ENCODE results near the gene AQP5.
"Not testable (repeated sequence)": the region's sequence is repeated elsewhere in the genome, so short reads cannot be mapped to it uniquely, and the experiment has no call there.

Gene AQP5

GRCh38 chr12:49984476-49985359 is 23.0 kb downstream of the AQP5 start:
- DNase-seq (ENCODE audit: low read depth) = no peak
- TF ChIP-seq CTCF (IDR thresholded peaks at IDR 0.05; ENCODE audit: control insufficient read depth, insufficient read depth, low read depth, low read length, missing control alignments) = no peak
- no peak overlapping the region for H3K4me3 ChIP-seq (ENCODE audit: control insufficient read depth, low read depth, low read length)

- DNase-seq (ENCODE audit: low read depth) = no peak
- no peak for TF ChIP-seq CTCF (IDR thresholded peaks at IDR 0.05; ENCODE audit: control insufficient read depth, insufficient read depth, low read depth, low read length, missing control alignments)
- H3K4me3 ChIP-seq (ENCODE audit: control insufficient read depth, low read depth, low read length) = no peak overlapping the region
These were observed 24.3 kb downstream of the AQP5 start for GRCh38 chr12:49985981-49986380.

GRCh38 chr12:49986476-49986875 is 24.8 kb downstream of the AQP5 start:
- DNase-seq (ENCODE audit: low read depth); H3K4me3 ChIP-seq (ENCODE audit: control insufficient read depth, low read depth, low read length): not testable (repeated sequence)

- DNase-seq (ENCODE audit: low read depth) = no peak
- TF ChIP-seq CTCF (IDR thresholded peaks at IDR 0.05; ENCODE audit: control insufficient read depth, insufficient read depth, low read depth, low read length, missing control alignments) = no peak
These were observed 26.1 kb downstream of the AQP5 start for GRCh38 chr12:49987625-49988303.

GRCh38 chr12:49989400-49989799 is 27.7 kb downstream of the AQP5 start:
- DNase-seq (ENCODE audit: low read depth); H3K4me3 ChIP-seq (ENCODE audit: control insufficient read depth, low read depth, low read length): not testable (repeated sequence)

More at GRCh38 chr12:49987625-49988303, 26.1 kb downstream of the AQP5 start:
- no peak overlapping the region for H3K4me3 ChIP-seq (ENCODE audit: control insufficient read depth, low read depth, low read length)

GRCh38 chr12:49990273-49990672 is 28.6 kb downstream of the AQP5 start:
- H3K4me3 ChIP-seq (ENCODE audit: control insufficient read depth, low read depth, low read length) = no peak overlapping the region
- peak; percentile 37 for DNase-seq (ENCODE audit: low read depth)
- TF ChIP-seq CTCF (IDR thresholded peaks at IDR 0.05; ENCODE audit: control insufficient read depth, insufficient read depth, low read depth, low read length, missing control alignments) = no peak

- no peak overlapping the region for H3K4me3 ChIP-seq (ENCODE audit: control insufficient read depth, low read depth, low read length)
- no peak for TF ChIP-seq CTCF (IDR thresholded peaks at IDR 0.05; ENCODE audit: control insufficient read depth, insufficient read depth, low read depth, low read length, missing control alignments)
- DNase-seq (ENCODE audit: low read depth) = no peak
These were observed 36.8 kb downstream of the AQP5 start for GRCh38 chr12:49998453-49998852.

Measured in AG09309 (cell line).